Ovary (tissue), 9 donors: ENCODE results near the gene ALPK3. TPM values are rescaled to one million over a fixed set of nuclear protein-coding genes. Genes with fewer than 3 reads are reported as not detected.

Source experiments
- DNase-seq, 5 donors: peaks; one replicate each; pipeline ENCODE4 v3.0.0-alpha.2; 2019 to 2020
- H3K27ac ChIP-seq, 2 donors: fragments of 200-600 bp; one replicate each; pipeline versions ENCODE4 v1.5.1 to v1.8.0; 2019 to 2022
- H3K27me3 ChIP-seq: fragments of 200-600 bp; one replicate; pipeline ENCODE4 v1.8.0; 2022
- H3K36me3 ChIP-seq: fragments of 200-600 bp; sonication (generic); one replicate; pipeline ENCODE4 v1.5.1; 2019
- H3K4me1 ChIP-seq: one replicate; pipeline ENCODE4 v1.8.1; 2013; ENCODE audit warnings: mild to moderate bottlenecking, moderate library complexity; ENCODE audit not compliant: insufficient read depth
- H3K4me3 ChIP-seq: fragments of 200-600 bp; sonication (generic); one replicate; pipeline ENCODE4 v1.5.1; 2017
- H3K9me3 ChIP-seq, 2 donors: fragments of 200-600 bp in 1 of 2; sonication (generic) in 1 of 2; one replicate each; pipeline versions ENCODE4 v1.5.1 to v1.8.1; 2013 to 2019; ENCODE audit warnings: mild to moderate bottlenecking in 1 of 2, moderate library complexity in 1 of 2
- EP300 ChIP-seq: sonication (generic); formaldehyde crosslinking; IDR thresholded peaks from one replicate; pipeline ENCODE4 v1.6.1; 2017; ENCODE audit warnings: antibody characterized with exemption
- POLR2A ChIP-seq: fragments of 450-650 bp; IDR thresholded peaks from one replicate; pipeline ENCODE4 v1.6.1; 2017; ENCODE audit warnings: antibody characterized with exemption, mild to moderate bottlenecking, moderate library complexity
- WGBS, 3 donors: extraction: QIAGEN DNeasy Blood & Tissue Kit in 1 of 3; methylation state at CpG; one replicate each; pipeline versions ENCODE4 v1.1.5 to v1.1.7; 2013 to 2017; 5-methylcytosine and 5-hydroxymethylcytosine counted together
- intact Hi-C, 4 donors: fragments of 100-400 bp; cut with DNase I; formaldehyde crosslinking; loops; one replicate each; pipeline versions ENCODE4 v1.11.0 to v1.15.1; 2022 to 2023
- polyA plus RNA-seq, 2 donors: library from polyadenylated mRNA; stranded (reverse); fragments of 200-250 nt in 1 of 2; fragments of 350-450 nt in 1 of 2; fragmentation: Illumina TruSeq in 1 of 2; extraction: RNeasy Lipid Tissue Mini Kit (QIAGEN cat#74804) in 1 of 2; gene quantifications; one replicate each; pipeline ENCODE4 v1.2.3, GENCODE V29; 2013 to 2014
- total RNA-seq, 7 donors: library from RNA; depleted of rRNA in 2 of 7; stranded (reverse); fragments of >200 nt in 2 of 7; fragmentation: NEBNext Ultra II Directional in 3 of 7; extraction: Animal tissue kit (Norgen Biotek cat#: 25700) in 3 of 7; gene quantifications; one replicate each; pipeline versions ENCODE4 v1.1.0 to v1.2.4, GENCODE V29; 2016 to 2023
- TF ChIP-seq, protein P1 (sequence below), 3 donors: fragments of 450-650 bp in 2 of 3; fragments of 200-600 bp in 1 of 3; IDR thresholded peaks; one replicate each; pipeline versions ENCODE4 v1.5.1 to v1.8.0; 2016 to 2022; ENCODE audit warnings: antibody characterized with exemption in 3 of 3, mild to moderate bottlenecking in 1 of 3
- donor health status: DM: no; HTN: no; CAD: no; lungs with moderate emphysema.
- donor health status: DM: no; HTN: no; CAD: no.
- donor health status: Bipolar disorder and iron deficiency.
- donor health status: DM: yes; HTN: yes; CAD: no.
- donor health status: DM: no; HTN: no; CAD: no.
- donor health status: DM: yes; HTN: yes; CAD: no.

ALPK3 gene
- total and polyA plus RNA-seq, 9 donors = 0.48 to 2.8 (median 1.0) TPM

DNA sequence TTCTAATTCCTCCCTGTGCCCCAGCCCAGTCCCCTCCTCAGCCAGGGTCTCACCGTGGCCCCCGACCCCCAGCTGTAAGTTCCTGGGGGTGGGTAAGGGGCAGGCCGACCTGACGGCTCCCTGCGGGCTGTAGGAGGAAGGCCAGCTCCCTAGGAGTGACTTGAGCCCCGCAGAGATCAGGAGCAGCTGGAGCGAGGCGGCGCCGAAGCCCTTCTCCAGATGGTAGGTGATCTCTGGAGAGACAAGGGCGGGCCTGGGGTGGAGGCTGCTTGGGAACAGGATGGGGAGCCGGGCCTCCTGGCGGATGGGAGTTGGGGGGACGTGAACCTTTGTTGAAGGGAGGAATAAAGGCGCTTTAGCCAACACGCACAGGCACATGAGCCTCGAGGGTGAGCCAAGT is 71.5 kb downstream of the ALPK3 start:
- intact Hi-C loops = no loop called here
- no peaks in the 10 kb centered on the region for H3K9me3 ChIP-seq
- H3K36me3 ChIP-seq = no peaks in the 10 kb centered on the region
- no peak overlapping the region for H3K4me3 ChIP-seq
- no peak for TF ChIP-seq POLR2A
- H3K27ac ChIP-seq = no peak overlapping the region
- 47 to 58% (median 48%) methylated on average over 17 of the region's 17 CpGs for WGBS, 3 donors
- H3K4me1 ChIP-seq = peaks cover 6% of the 10 kb centered on the region
- peak in 1 of 5 donors; percentile 21 for DNase-seq
- H3K27me3 ChIP-seq = no peaks in the 10 kb centered on the region

DNA sequence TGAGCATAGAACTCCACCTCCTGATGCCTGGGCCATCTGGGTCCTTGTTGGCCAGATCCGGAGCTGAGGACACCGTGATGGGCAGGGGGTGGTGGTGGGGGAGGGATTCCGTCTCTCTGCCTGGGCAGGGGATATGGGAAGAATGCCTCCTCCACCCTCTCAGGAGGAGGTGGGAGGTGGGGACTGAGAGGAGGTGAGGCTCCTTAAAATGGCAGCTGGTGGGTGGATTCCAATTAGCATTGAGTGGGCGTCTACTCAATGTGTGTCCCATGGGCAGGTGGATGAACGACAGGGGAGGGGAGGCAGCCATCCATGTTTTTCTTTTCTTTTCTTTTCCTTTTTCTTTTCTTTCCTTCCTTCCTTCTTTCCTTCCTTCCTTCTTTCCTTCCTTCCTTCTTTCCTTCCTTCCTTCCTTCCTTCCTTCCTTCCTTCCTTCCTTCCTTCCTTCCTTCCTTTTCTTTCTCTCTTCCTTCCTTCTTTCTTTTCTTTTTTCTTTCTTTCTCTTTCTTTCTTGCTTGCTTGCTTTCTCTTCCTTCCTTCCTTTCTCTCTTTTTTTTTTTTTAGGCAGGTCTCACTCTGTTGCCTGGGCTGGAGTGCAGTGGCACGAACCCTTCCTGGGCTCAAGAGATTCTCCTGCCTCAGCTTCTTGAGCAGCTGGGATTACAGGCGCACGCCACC is 72.3 kb downstream of the ALPK3 start:
- H3K27me3 ChIP-seq = no peaks in the 10 kb centered on the region
- H3K4me1 ChIP-seq = peaks cover 6% of the 10 kb centered on the region
- TF ChIP-seq, protein P1, sequence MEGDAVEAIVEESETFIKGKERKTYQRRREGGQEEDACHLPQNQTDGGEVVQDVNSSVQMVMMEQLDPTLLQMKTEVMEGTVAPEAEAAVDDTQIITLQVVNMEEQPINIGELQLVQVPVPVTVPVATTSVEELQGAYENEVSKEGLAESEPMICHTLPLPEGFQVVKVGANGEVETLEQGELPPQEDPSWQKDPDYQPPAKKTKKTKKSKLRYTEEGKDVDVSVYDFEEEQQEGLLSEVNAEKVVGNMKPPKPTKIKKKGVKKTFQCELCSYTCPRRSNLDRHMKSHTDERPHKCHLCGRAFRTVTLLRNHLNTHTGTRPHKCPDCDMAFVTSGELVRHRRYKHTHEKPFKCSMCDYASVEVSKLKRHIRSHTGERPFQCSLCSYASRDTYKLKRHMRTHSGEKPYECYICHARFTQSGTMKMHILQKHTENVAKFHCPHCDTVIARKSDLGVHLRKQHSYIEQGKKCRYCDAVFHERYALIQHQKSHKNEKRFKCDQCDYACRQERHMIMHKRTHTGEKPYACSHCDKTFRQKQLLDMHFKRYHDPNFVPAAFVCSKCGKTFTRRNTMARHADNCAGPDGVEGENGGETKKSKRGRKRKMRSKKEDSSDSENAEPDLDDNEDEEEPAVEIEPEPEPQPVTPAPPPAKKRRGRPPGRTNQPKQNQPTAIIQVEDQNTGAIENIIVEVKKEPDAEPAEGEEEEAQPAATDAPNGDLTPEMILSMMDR (IDR thresholded peaks at IDR 0.05) = no peak
- TF ChIP-seq POLR2A (no peak), EP300 (no peak)
- no peak overlapping the region for H3K27ac ChIP-seq
- H3K4me3 ChIP-seq = no peak overlapping the region
- 81 to 87% (median 83%) methylated on average over 8 of the region's 8 CpGs for WGBS, 3 donors
- intact Hi-C loops = no loop called here
- no peaks in the 10 kb centered on the region for H3K9me3 ChIP-seq
- no peaks in the 10 kb centered on the region for H3K36me3 ChIP-seq
- DNase-seq = no peak

DNA sequence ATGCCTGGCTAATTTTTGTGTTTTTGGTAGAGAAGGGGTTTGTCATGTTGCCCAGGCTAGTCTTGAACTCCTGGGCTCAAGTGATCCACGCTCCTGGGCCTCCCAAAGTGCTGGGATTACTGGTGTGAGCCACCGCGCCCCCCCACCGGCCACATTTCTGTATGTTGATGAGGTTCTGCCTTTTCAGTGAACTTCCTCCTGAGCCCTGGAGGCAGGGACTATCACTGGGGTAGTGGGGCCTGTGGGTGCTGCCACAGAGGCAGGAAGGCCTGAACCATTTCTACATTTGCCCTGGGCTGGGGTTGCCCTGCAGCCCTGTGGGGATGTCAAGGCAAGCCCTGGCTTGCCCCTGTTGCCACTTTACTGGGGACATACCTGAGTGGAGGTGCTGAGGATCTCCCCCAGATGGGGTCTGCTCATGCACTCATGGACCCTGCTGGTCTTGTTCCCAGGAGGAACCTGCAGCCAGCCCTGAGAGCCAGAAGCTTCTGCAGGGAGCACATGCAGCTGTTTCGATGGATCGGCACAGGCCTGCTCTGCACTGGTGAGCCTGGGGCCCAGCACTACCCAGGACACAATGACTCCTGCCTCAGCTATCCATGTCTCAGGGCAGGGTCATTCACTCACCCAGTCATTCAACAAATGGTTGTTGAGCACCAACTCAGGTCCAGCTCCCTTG is 73.0 kb downstream of the ALPK3 start:
- H3K9me3 ChIP-seq = no peaks in the 10 kb centered on the region
- peaks cover 6% of the 10 kb centered on the region for H3K4me1 ChIP-seq
- TF ChIP-seq EP300 = no peak
- TF ChIP-seq, protein P1 (IDR thresholded peaks at IDR 0.05) = no peak
- TF ChIP-seq POLR2A = no peak
- intact Hi-C loops = no loop called here
- DNase-seq = no peak
- no peak overlapping the region for H3K27ac ChIP-seq
- H3K36me3 ChIP-seq = no peaks in the 10 kb centered on the region
- no peaks in the 10 kb centered on the region for H3K27me3 ChIP-seq
- WGBS, 3 donors = 91 to 96% (median 93%) methylated on average over 6 of the region's 6 CpGs
- no peak overlapping the region for H3K4me3 ChIP-seq

DNA sequence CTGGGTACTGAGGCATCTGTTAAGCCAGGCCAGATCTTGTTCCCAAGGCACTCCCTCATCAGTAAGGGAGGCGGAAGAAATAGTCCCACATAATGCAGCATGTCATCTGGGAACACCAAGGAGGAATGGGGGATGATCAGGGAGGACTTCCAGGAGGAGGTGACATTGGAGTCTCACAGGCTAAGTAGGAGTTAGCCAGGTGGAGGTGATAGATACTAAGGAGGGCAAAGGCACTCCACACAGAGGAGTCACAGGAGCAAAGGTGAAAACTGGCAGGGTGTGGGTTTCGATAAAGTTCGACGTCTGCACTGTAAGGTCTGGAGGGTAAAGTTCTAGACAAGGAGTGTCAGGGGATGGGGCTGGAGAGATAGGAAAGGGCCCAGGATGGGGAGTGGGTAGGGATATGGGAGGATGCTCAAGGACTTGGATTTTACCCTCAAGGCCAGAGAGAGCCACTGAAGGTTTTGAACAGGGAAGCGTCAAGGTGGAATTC is 73.6 kb downstream of the ALPK3 start:
- DNase-seq = no peak
- Histone ChIP-seq H3K9me3 (no peaks in the 10 kb centered on the region), H3K27ac (no peak overlapping the region), H3K4me3 (no peak overlapping the region), H3K36me3 (no peaks in the 10 kb centered on the region), H3K4me1 (peaks cover 6% of the 10 kb centered on the region), H3K27me3 (no peaks in the 10 kb centered on the region)
- no peak for TF ChIP-seq POLR2A
- TF ChIP-seq, protein P1 (IDR thresholded peaks at IDR 0.05) = no peak
- TF ChIP-seq EP300 = no peak
- intact Hi-C loops = no loop called here
- 88 to 93% (median 92%) methylated on average over 5 of the region's 5 CpGs for whole genome bisulfite sequencing, 3 donors

DNA sequence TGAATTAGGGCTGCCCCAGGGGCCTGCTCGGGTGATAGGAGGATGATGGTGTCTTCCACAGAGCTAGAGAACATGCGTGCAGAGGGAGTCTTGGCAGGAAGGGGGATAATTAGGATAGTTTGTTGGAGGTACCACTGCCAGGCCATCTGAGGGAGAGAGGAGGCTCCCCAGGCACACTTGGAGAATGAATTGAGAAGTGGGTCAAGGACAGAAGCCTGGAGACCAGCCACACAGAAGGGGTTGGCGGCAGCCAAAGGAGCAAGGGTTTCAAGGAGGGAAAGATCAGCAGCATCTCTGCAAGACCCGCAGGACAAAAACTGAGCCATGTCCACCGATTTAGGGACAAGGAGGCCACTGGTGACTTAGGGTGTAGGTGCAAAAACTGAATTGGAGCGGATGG is 74.2 kb downstream of the ALPK3 start:
- H3K9me3 ChIP-seq = no peaks in the 10 kb centered on the region
- no peak for TF ChIP-seq POLR2A
- TF ChIP-seq, protein P1 (IDR thresholded peaks at IDR 0.05) = no peak
- TF ChIP-seq EP300 = no peak
- no peaks in the 10 kb centered on the region for H3K27me3 ChIP-seq
- no peaks in the 10 kb centered on the region for H3K36me3 ChIP-seq
- WGBS, 3 donors = 24 to 46% (median 33%) methylated on average over 6 of the region's 6 CpGs
- peak in 3 of 5 donors; percentile 47 to 62 (median 51) for DNase-seq
- intact Hi-C loops = no loop called here
- H3K4me1 ChIP-seq = peaks cover 6% of the 10 kb centered on the region
- H3K27ac ChIP-seq = no peak overlapping the region
- H3K4me3 ChIP-seq = no peak overlapping the region
